Brain pericyte (primary cell): Measurements from ENCODE around the gene PPT1.

Experiments
- DNase-seq: peaks from one replicate; pipeline ENCODE4 v3.0.0-alpha.2; 2012; ENCODE audit warnings: low read depth, low spot score

Gene PPT1

DNA sequence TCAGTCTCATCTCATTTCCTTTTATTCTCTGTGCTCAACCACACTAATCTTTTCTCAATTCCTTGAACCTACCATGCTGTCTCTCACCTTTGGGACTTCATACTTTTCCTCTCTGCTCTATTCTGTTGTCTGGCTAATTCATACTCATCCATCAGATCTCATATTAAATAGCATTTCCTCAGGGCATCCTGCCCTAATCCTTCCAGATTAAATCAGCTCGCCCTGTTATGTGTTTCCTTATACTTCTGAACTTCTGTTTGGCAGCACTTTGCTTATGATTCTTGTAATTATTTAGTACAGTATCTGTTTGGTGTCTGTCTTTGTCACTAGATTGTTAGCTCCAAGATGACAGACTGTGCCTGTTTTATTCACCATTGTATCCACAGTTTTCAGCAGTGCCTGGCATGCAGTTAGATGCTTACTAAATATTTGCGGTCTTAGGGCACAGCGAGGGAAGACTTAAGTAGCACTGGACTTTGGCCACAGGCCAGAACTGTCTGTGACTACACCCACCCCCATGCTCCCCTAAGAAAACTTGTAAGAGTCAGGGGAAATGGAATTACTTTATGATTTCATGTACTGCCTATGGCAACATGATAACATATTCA, 66.4 kb downstream of the PPT1 start:
- DNase-seq, result no peak

- DNase-seq, result no peak
Observed at GRCh38 chr1:40029608-40030007, 67.4 kb downstream of the PPT1 start.

DNA sequence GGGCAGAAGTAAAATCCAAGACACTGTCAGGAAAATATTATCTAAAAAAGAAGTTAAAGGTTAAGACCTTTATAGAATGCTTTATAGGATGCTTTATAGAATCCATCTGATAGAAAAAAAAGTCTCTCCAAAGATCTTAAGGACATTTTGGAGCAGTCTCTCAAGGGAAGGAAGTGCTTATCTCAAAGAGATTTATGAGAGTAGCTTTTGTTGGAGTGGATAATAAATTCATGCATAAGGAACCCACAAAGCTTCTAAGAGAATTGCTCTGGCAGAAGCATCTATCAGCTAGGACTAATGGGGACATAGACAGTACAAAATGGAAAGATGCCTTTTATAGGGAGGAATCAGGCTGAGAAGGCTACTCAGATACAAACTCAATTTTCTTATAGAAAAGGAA, 69.4 kb downstream of the PPT1 start:
- no peak for DNase-seq

DNA sequence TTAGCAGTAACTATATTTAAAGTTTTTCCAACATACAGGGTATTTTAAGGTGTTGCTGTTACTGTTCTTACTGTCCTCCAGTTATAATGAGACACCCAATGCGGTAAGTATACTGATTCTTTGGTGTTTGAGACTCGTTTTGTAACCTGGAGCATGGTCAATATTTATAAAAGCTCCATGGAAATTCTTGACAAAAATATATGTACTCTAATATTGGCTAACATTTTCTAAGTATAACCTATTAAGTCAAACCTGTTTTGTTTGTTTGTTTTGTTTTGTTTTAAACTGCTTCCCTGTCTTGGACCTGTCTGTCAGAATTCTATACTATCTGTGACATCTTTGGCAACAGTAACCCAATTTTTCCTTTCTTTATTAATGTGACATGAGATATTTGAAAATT, 72.4 kb downstream of the PPT1 start:
- DNase-seq, result no peak

DNA sequence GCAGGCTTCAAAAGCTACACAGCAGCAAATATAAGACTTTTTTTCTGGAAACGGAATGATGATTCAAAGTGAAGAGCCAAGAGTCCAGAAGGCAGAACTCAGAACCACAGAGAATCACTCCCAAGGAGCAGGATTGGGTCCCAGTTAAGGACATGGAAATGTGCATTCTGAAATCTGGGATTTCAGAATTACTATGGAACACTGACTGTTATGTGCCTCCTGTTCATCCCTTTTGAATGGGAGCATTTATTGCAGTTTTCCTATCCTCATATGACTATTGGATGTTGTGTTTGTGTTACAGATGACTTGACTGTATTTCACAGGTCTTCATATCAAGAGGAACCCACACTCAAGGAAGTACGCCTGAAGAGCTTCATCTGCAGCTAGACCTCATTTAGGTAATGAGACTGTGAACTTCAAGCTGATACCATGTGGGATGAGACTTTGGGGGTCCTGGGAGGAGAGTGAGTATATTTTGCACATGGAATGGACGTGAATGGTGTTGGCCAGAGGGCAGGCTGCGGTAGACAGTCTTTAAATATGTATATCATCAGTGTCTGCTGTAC, 73.6 kb downstream of the PPT1 start:
- no peak for DNase-seq
